Parathyroid adenoma (tissue), 2 donors: Measurements from ENCODE around the gene AKTIP.

ENCODE experiments used
- H2AFZ ChIP-seq: fragments of 300-600 bp; sonication (generic); one replicate; pipeline ENCODE4 v1.7.0; 2017; ENCODE audit warnings: antibody characterized with exemption, mild to moderate bottlenecking
- H3K27ac ChIP-seq: fragments of 300-600 bp; sonication (generic); one replicate; pipeline ENCODE4 v1.7.0; 2017
- H3K27me3 ChIP-seq: fragments of 300-600 bp; sonication (generic); one replicate; pipeline ENCODE4 v1.7.0; 2017; ENCODE audit warnings: low read length; ENCODE audit not compliant: control insufficient read depth, insufficient read depth
- H3K36me3 ChIP-seq: fragments of 300-600 bp; sonication (generic); one replicate; pipeline ENCODE4 v1.7.0; 2017; ENCODE audit warnings: low read length; ENCODE audit not compliant: control insufficient read depth, insufficient read depth
- H3K4me1 ChIP-seq: fragments of 300-600 bp; sonication (generic); one replicate; pipeline ENCODE4 v1.7.0; 2017; ENCODE audit warnings: control low read depth
- H3K4me2 ChIP-seq: fragments of 300-600 bp; sonication (generic); one replicate; pipeline ENCODE4 v1.7.0; 2017; ENCODE audit warnings: low read length
- H3K4me3 ChIP-seq: fragments of 300-600 bp; sonication (generic); one replicate; pipeline ENCODE4 v1.7.0; 2017; ENCODE audit warnings: low read depth, low read length
- H3K79me2 ChIP-seq: fragments of 300-600 bp; sonication (generic); one replicate; pipeline ENCODE4 v1.7.0; 2017; ENCODE audit warnings: control low read depth
- H3K9ac ChIP-seq: fragments of 300-600 bp; sonication (generic); one replicate; pipeline ENCODE4 v1.7.0; 2017; ENCODE audit warnings: mild to moderate bottlenecking
- H3K9me3 ChIP-seq: fragments of 300-600 bp; sonication (generic); one replicate; pipeline ENCODE4 v1.7.0; 2017; ENCODE audit warnings: low read length; ENCODE audit not compliant: control insufficient read depth
- TF ChIP-seq, protein P1 (sequence below): fragments of 300-600 bp; sonication (generic); IDR thresholded peaks from one replicate; pipeline ENCODE4 v1.7.0; 2017; ENCODE audit warnings: antibody characterized with exemption, mild to moderate bottlenecking
- donor health status: primary hyperparathyroidism.

The AKTIP gene

DNA sequence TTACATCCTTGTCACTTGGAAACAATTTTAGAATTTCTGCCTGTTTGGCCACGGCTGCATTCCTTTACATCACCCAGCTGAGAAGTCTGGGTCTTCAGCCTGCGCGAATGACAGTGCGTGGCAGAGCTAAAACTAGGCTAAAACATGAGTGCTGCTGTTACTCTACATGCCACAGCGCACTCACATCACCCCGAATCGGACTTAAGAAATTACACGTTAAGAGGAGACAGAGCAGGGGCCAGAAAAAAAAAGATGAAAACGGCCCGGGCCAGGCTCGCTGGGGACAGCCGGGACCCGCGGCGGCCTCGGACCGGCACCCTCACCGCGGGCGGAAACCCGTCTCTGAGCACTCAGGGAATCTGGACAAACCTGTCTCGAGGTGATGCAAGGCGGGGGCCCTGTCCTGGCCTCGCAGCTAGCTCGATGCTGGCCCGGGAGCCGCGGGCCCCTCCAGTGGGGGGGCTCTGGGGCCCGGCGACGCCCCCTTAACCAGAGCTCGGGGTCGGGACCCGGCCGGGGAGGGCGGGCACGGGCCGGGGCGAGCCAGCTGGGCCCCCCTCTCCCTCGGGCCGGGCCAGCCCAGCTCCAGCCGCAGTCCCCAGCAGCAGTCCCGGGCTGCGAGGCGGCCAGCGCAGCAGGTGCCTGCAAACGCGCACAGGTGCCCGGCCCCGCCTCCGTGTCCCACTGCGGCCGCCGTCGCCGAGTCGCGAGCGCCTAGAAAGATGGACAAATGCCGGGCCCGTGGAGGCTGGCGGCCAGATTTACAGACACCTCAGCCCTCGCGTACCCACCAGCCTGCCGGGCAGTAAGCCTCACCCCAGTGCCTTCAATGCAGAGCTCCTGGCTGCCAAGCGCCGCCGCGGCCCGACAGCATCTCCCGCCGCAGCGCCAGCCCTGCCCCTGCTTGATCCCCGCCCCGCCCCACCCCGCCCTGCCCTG, at the start of gene AKTIP:
AKTIP (minus strand) TSS at position 879 of the 939 bp plus-strand sequence. CDS start 2,950 bp downstream, outside the sequence.
- Histone ChIP-seq H3K9ac (peak within 1 kb of the TSS; percentile 40), H3K27me3 (no peaks in the 10 kb centered on the region), H3K36me3 (no peaks in the 10 kb centered on the region), H3K4me2 (peak within 1 kb of the TSS; percentile 85), H3K9me3 (no peaks in the 10 kb centered on the region), H2AFZ (peak within 1 kb of the TSS; percentile 95), H3K27ac (peak within 1 kb of the TSS; percentile 96), H3K4me3 (peak within 1 kb of the TSS; percentile 69), H3K79me2 (peaks cover 8% of the 10 kb centered on the region), H3K4me1 (peaks cover 17% of the 10 kb centered on the region)
- TF ChIP-seq, protein P1, sequence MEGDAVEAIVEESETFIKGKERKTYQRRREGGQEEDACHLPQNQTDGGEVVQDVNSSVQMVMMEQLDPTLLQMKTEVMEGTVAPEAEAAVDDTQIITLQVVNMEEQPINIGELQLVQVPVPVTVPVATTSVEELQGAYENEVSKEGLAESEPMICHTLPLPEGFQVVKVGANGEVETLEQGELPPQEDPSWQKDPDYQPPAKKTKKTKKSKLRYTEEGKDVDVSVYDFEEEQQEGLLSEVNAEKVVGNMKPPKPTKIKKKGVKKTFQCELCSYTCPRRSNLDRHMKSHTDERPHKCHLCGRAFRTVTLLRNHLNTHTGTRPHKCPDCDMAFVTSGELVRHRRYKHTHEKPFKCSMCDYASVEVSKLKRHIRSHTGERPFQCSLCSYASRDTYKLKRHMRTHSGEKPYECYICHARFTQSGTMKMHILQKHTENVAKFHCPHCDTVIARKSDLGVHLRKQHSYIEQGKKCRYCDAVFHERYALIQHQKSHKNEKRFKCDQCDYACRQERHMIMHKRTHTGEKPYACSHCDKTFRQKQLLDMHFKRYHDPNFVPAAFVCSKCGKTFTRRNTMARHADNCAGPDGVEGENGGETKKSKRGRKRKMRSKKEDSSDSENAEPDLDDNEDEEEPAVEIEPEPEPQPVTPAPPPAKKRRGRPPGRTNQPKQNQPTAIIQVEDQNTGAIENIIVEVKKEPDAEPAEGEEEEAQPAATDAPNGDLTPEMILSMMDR: no peak

DNA sequence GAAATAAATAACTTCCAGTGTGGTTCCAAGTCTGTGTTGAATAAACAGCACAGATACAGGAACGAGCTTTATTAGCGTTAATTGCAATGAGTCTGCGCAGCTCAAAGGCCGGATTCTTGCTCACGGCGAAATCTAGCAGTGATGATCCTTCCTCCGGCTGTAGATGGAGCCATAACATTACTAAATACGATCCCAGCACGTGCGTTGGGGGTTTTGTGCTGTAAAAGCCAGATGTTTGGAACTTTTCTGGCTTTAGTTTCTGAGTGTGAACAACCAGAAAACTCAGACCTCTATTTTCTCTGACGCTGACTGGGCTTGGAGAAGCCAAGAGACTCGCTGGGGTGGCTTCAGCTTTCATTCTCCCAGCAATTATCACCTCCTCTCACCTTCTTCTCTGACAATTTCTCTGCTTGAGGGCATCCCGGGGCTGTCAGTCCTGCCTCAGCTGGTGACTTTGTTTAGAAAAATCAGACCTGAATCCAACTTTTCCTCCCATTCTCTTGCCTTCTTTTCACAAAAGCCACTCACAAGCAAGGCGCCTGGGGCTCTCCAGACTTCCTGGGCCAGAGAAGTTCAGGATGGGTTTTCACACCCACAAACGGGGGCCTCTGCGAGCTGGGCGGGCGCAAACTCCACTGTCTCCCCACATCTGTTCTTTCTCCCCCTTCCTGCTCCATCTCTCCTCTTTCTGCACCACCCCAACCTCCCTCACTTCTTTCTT, 47.1 kb upstream of the AKTIP start:
- no peak overlapping the region for H3K9ac ChIP-seq
- TF ChIP-seq, protein P1: peak; percentile 32
- H3K79me2 ChIP-seq: no peaks in the 10 kb centered on the region
- H2AFZ ChIP-seq: peak overlapping the region; percentile 31
- no peak overlapping the region for H3K27ac ChIP-seq
- no peaks in the 10 kb centered on the region for H3K9me3 ChIP-seq
- no peaks in the 10 kb centered on the region for H3K36me3 ChIP-seq
- H3K4me1 ChIP-seq: no peaks in the 10 kb centered on the region
- H3K4me3 ChIP-seq: no peak overlapping the region
- H3K4me2 ChIP-seq: peak overlapping the region; percentile 33
- H3K27me3 ChIP-seq: no peaks in the 10 kb centered on the region

DNA sequence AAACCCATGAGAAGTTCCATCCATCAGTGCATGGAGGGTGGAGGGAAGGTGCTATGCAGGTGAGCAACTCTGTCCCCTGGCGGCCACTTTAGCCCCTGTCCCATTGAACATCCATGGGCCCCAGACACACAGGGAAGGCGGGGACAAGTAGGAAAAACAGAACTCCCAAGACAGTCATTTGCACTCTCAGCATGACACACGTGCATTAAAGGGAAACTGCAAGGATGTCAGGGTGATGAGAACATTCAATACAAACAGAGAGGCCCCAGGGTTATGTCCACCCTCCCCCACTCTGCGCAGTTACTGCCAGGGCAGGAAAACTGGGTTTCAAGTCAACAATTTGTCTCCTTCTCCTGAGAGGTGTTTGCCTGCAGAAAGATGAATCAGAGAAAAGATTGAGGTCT, 44.0 kb upstream of the AKTIP start:
- H3K9ac ChIP-seq: no peak overlapping the region
- TF ChIP-seq, protein P1: no peak

GRCh38 chr16:53545433-53545832, 42.4 kb upstream of the AKTIP start:
- no peak overlapping the region for H3K9ac ChIP-seq
- H3K79me2 ChIP-seq: no peaks in the 10 kb centered on the region
- H3K27ac ChIP-seq: no peak overlapping the region
- H3K4me3 ChIP-seq: no peak overlapping the region
- H3K9me3 ChIP-seq: no peaks in the 10 kb centered on the region
- TF ChIP-seq, protein P1: no peak
- no peaks in the 10 kb centered on the region for H3K36me3 ChIP-seq
- H3K4me2 ChIP-seq: no peak overlapping the region
- H3K27me3 ChIP-seq: no peaks in the 10 kb centered on the region
- H2AFZ ChIP-seq: no peak overlapping the region
- H3K4me1 ChIP-seq: no peaks in the 10 kb centered on the region

More for the DNA sequence above, 44.0 kb upstream of the AKTIP start:
- H3K4me3 ChIP-seq: no peak overlapping the region
- no peak overlapping the region for H3K27ac ChIP-seq
- H3K4me2 ChIP-seq: no peak overlapping the region
- no peaks in the 10 kb centered on the region for H3K9me3 ChIP-seq
- H2AFZ ChIP-seq: no peak overlapping the region
- H3K36me3 ChIP-seq: no peaks in the 10 kb centered on the region
- no peaks in the 10 kb centered on the region for H3K27me3 ChIP-seq
- H3K79me2 ChIP-seq: no peaks in the 10 kb centered on the region
- no peaks in the 10 kb centered on the region for H3K4me1 ChIP-seq
